Astrocyte (in vitro differentiated cells and primary cell): ENCODE measurements around the gene SH2D4B. TPM values are rescaled to one million over a fixed set of nuclear protein-coding genes. Genes with fewer than 3 reads are reported as not detected.

Experiments used
- DNase-seq: peaks from one replicate; pipeline ENCODE4 v3.0.0-alpha.2; 2010; ENCODE audit warnings: low read depth
- FAIRE-seq: peaks from 2 replicates; lab custom pipeline; 2011; peaks lifted over from hg19 to GRCh38; lab: Jason Lieb, UNC
- H2AFZ ChIP-seq: 2 replicates; pipeline ENCODE4 v1.6.0; 2012; ENCODE audit warnings: low read depth, low read length, inconsistent platforms
- H3K27ac ChIP-seq: 2 replicates; pipeline ENCODE4 v1.5.1; 2011; ENCODE audit warnings: low read depth, low read length, inconsistent platforms
- H3K27me3 ChIP-seq: 2 replicates; pipeline ENCODE4 v1.6.0; 2011; ENCODE audit warnings: low read length, inconsistent platforms; ENCODE audit not compliant: insufficient read depth
- H3K36me3 ChIP-seq: 2 replicates; pipeline ENCODE4 v1.5.1; 2011; ENCODE audit warnings: low read length, inconsistent platforms; ENCODE audit not compliant: insufficient read depth
- H3K4me1 ChIP-seq: 2 replicates; pipeline ENCODE4 v1.5.1; 2011; ENCODE audit warnings: low read length, inconsistent platforms; ENCODE audit not compliant: insufficient read depth
- H3K4me2 ChIP-seq: 2 replicates; pipeline ENCODE4 v1.6.0; 2012; ENCODE audit warnings: low read length, inconsistent platforms
- H3K4me3 ChIP-seq: 2 replicates; pipeline ENCODE4 v1.5.1; 2011; ENCODE audit warnings: low read depth, mild to moderate bottlenecking, low read length, inconsistent platforms; ENCODE audit not compliant: insufficient read depth
- H3K79me2 ChIP-seq: 2 replicates; pipeline ENCODE4 v1.6.0; 2012; ENCODE audit warnings: mild to moderate bottlenecking, low read length, inconsistent platforms; ENCODE audit not compliant: insufficient read depth
- H3K9ac ChIP-seq: 2 replicates; pipeline ENCODE4 v1.6.0; 2012; ENCODE audit warnings: mild to moderate bottlenecking, low read length, inconsistent platforms
- H3K9me3 ChIP-seq: 2 replicates; pipeline ENCODE4 v1.5.1; 2012; ENCODE audit warnings: low read depth, mild to moderate bottlenecking, low read length, inconsistent platforms; ENCODE audit not compliant: insufficient read depth
- H4K20me1 ChIP-seq: 2 replicates; pipeline ENCODE4 v1.6.0; 2012; ENCODE audit warnings: low read length, inconsistent platforms; ENCODE audit not compliant: insufficient read depth
- H3K27ac Mint-ChIP-seq: one replicate; pipeline ENCODE4 v1.8.0; 2021; ENCODE audit warnings: mild to moderate bottlenecking, mixed read lengths; ENCODE audit not compliant: unreplicated experiment
- H3K27me3 Mint-ChIP-seq: one replicate; pipeline ENCODE4 v1.8.0; 2021; ENCODE audit warnings: low read depth, mixed read lengths; ENCODE audit not compliant: unreplicated experiment
- H3K36me3 Mint-ChIP-seq: one replicate; pipeline ENCODE4 v1.8.0; 2021; ENCODE audit warnings: low read depth, mixed read lengths; ENCODE audit not compliant: unreplicated experiment
- H3K4me1 Mint-ChIP-seq: one replicate; pipeline ENCODE4 v1.8.0; 2021; ENCODE audit warnings: low read depth, mixed read lengths; ENCODE audit not compliant: unreplicated experiment
- H3K4me3 Mint-ChIP-seq: one replicate; pipeline ENCODE4 v1.8.0; 2021; ENCODE audit warnings: mild to moderate bottlenecking, moderate library complexity, mixed read lengths; ENCODE audit not compliant: unreplicated experiment
- H3K9me3 Mint-ChIP-seq: one replicate; pipeline ENCODE4 v1.8.0; 2021; ENCODE audit warnings: mild to moderate bottlenecking, mixed read lengths; ENCODE audit not compliant: unreplicated experiment
- EZH2 ChIP-seq: IDR thresholded peaks from 2 replicates; pipeline ENCODE4 v1.6.1; 2012; ENCODE audit warnings: mild to moderate bottlenecking, low read length, inconsistent platforms; ENCODE audit not compliant: insufficient read depth
- total RNA-seq: library from RNA; stranded (reverse); gene quantifications from 2 replicates; pipeline ENCODE4 v1.2.1, GENCODE V29; 2021
- TF ChIP-seq, protein P1 (sequence below): IDR thresholded peaks from 2 replicates; pipeline ENCODE4 v1.5.1; 2011; ENCODE audit warnings: low read depth, mild to moderate bottlenecking, inconsistent platforms, low read length, moderate library complexity; ENCODE audit not compliant: insufficient read depth

Gene SH2D4B
- total RNA-seq, 1 donor from 2014 or later: 0.07 TPM

DNA sequence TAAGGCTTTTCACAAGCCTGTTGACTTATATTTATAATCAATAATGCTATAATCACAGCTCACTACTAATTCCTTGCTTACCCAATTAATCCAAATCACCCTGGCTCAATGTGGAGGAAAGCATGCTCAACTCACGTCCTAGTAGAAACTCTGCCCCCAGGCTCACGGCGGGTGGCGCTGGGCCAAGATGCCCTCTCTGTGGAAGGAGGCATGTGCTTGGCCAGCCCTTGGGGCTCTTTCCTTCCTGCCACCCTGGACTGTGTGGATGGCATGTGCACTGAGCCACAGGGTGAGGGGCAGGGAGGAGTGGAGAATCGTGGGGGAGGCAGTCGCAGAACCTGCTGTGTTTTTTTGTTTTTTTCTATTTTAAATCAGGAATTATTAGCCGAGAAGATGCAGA lies 96.2 kb downstream of the SH2D4B start:
- Histone ChIP-seq H3K9ac (no peak overlapping the region), H3K4me3 (no peak overlapping the region), H3K27me3 (no peaks in the 10 kb centered on the region), H3K4me1 (no peaks in the 10 kb centered on the region), H3K27ac (no peak overlapping the region), H3K79me2 (no peaks in the 10 kb centered on the region), H4K20me1 (no peaks in the 10 kb centered on the region), H2AFZ (no peak overlapping the region), H3K36me3 (no peaks in the 10 kb centered on the region), H3K4me2 (no peak overlapping the region), H3K9me3 (peaks cover 3% of the 10 kb centered on the region)
- FAIRE-seq (no peak), DNase-seq (no peak)
- H3K4me1 Mint-ChIP-seq: no peaks in the 10 kb centered on the region
- no peak overlapping the region for H3K4me3 Mint-ChIP-seq
- peaks cover 10% of the 10 kb centered on the region for H3K9me3 Mint-ChIP-seq
- no peak overlapping the region for H3K27ac Mint-ChIP-seq
- peaks cover 10% of the 10 kb centered on the region for H3K27me3 Mint-ChIP-seq
- no peak for TF ChIP-seq EZH2
- TF ChIP-seq, protein P1, sequence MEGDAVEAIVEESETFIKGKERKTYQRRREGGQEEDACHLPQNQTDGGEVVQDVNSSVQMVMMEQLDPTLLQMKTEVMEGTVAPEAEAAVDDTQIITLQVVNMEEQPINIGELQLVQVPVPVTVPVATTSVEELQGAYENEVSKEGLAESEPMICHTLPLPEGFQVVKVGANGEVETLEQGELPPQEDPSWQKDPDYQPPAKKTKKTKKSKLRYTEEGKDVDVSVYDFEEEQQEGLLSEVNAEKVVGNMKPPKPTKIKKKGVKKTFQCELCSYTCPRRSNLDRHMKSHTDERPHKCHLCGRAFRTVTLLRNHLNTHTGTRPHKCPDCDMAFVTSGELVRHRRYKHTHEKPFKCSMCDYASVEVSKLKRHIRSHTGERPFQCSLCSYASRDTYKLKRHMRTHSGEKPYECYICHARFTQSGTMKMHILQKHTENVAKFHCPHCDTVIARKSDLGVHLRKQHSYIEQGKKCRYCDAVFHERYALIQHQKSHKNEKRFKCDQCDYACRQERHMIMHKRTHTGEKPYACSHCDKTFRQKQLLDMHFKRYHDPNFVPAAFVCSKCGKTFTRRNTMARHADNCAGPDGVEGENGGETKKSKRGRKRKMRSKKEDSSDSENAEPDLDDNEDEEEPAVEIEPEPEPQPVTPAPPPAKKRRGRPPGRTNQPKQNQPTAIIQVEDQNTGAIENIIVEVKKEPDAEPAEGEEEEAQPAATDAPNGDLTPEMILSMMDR: no peak
- no peaks in the 10 kb centered on the region for H3K36me3 Mint-ChIP-seq

DNA sequence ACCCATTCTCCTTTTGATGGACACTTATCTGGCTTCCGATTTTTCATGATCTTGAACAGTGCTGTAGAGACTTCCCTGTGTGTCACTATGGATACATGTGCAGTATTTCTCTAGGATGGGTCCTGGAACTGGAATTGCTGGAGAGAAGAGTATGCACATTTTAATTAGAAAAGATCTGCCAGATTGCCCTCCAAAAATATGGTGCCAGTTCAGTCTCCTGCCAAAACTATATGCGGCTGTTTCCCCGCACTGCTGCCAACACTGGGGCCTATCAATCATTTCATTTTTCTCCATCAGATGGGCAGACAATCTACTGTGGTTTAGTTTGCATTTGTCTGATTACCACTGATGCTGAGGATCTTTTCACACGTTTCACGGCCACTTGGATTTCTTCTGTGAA lies 105.0 kb downstream of the SH2D4B start:
- H3K4me3 Mint-ChIP-seq: no peak overlapping the region
- no peaks in the 10 kb centered on the region for H3K36me3 ChIP-seq
- TF ChIP-seq, protein P1: no peak
- no peak for TF ChIP-seq EZH2

DNA sequence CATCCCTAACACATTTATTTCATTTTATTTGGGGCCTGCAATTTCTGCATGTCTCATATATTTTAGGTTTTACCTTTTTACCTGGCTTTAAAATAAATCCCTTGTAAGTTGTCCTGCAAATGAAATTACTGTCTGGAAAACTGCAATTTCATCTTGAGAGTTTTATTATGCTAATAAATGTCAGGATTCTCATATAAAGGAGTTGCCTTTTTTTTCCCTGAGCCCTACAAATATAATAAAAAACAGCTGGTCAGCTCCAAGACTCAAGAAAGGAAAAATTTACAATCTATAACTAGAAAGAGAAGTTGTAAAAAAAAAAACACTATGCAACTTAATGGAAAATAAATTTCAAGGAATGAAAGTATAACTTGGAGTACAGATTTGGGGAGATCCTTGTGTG lies 108.7 kb downstream of the SH2D4B start:
- peaks cover 3% of the 10 kb centered on the region for H3K9me3 Mint-ChIP-seq
- H4K20me1 ChIP-seq: no peaks in the 10 kb centered on the region
- TF ChIP-seq EZH2: no peak
- TF ChIP-seq, protein P1: no peak
- H3K9me3 ChIP-seq: no peaks in the 10 kb centered on the region
- H3K4me3 Mint-ChIP-seq: no peak overlapping the region
- no peak overlapping the region for H3K27ac ChIP-seq
- no peak overlapping the region for H3K27ac Mint-ChIP-seq
- H3K27me3 ChIP-seq: no peaks in the 10 kb centered on the region
- H2AFZ ChIP-seq: no peak overlapping the region
- no peaks in the 10 kb centered on the region for H3K4me1 ChIP-seq
- H3K36me3 ChIP-seq: no peaks in the 10 kb centered on the region
- H3K27me3 Mint-ChIP-seq: peaks cover 6% of the 10 kb centered on the region
- H3K4me3 ChIP-seq: no peak overlapping the region
- H3K4me1 Mint-ChIP-seq: no peaks in the 10 kb centered on the region
- H3K4me2 ChIP-seq: no peak overlapping the region
- no peak overlapping the region for H3K9ac ChIP-seq
- FAIRE-seq (no peak), DNase-seq (no peak)
- no peaks in the 10 kb centered on the region for H3K79me2 ChIP-seq
- H3K36me3 Mint-ChIP-seq: no peaks in the 10 kb centered on the region

More for the DNA sequence above, 105.0 kb downstream of the SH2D4B start:
- Histone ChIP-seq H3K9me3 (no peaks in the 10 kb centered on the region), H3K9ac (no peak overlapping the region), H3K27me3 (no peaks in the 10 kb centered on the region), H3K27ac (no peak overlapping the region), H3K4me3 (no peak overlapping the region), H3K4me1 (no peaks in the 10 kb centered on the region), H3K4me2 (no peak overlapping the region), H2AFZ (no peak overlapping the region), H3K79me2 (no peaks in the 10 kb centered on the region), H4K20me1 (no peaks in the 10 kb centered on the region)
- no peak for FAIRE-seq
- H3K9me3 Mint-ChIP-seq: peaks cover 2% of the 10 kb centered on the region
- no peak for DNase-seq
- H3K27me3 Mint-ChIP-seq: peaks cover 11% of the 10 kb centered on the region
- H3K4me1 Mint-ChIP-seq: no peaks in the 10 kb centered on the region
- H3K36me3 Mint-ChIP-seq: no peaks in the 10 kb centered on the region
- H3K27ac Mint-ChIP-seq: no peak overlapping the region
